Activated T-helper 1 cell treated with Interleukin-2 at 50 U/mL for 16 hours (primary cell): ENCODE measurements around the gene MCC.
"Not testable (repeated sequence)": the region's sequence is repeated elsewhere in the genome, so short reads cannot be mapped to it uniquely, and the experiment has no call there.

ENCODE experiments used
- DNase-seq: peaks from one replicate; pipeline ENCODE4 v3.0.0-alpha.2; 2020; ENCODE audit warnings: low read depth

MCC gene

DNA sequence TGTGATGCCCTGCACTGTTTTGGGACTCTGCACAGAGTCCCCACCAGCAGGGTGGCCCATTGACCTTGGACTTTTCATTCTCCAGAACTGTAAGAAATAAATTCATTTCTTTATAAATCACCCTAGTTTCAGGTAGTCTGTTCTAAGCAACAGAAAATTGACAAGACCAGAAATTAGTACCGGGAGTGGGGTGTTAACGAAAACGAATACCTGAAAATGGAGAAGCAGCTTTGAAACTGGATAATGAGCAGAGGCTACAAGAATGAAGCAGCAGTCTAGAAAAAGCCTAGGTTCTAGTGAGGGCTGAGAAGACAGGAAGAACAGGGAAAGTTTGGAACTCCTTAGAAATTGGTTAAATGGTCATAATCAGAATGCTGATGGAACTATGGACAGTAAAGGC is 2.1 kb upstream of the MCC start:
- DNase-seq, result no peak

DNA sequence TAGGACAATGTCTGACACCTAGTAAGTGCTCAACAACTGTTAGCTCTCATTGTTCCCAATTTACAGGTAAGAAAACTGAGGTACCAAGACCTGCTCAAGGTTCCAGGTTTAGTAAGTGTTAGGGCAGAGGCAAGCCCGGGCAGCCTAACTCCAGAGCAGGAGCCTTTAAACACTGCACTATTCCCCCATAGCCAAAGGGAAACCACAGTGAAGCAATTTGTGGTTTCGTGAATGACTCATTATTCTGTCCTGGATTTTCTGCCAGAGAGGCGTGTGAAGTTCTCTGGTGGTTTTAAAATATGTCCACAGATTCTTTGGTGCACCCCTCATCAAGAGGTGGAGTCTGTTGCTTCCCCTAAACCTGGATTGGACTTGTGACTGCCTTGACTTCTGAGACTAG is 1.0 kb upstream of the MCC start:
- DNase-seq, result no peak

DNA sequence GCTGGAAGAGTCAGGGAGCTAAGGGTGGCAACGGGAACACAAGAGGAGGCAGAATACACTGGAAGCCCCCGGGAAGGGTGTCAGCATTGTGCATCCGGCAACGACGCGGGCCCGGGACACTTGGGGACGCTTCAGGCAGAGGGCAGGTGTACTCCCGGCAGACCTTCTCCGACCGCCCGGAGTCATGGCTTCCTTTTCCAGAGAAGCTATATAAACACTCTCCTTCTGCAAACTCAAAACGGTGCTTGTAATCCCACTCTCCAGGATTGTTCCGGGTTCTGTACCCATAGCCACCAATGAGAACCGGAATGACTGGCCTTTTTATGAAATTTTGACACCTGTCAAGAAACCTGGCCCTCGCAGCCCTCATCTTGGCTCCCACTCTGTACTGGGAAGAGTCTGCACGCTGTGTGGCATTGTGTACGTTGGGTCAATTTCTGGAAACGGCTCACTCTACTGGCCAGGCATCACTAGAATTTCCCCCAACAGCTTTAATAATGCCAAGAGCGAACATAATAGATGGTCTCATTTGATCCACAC is 462 bp upstream of the MCC start:
- DNase-seq, result no peak

DNA sequence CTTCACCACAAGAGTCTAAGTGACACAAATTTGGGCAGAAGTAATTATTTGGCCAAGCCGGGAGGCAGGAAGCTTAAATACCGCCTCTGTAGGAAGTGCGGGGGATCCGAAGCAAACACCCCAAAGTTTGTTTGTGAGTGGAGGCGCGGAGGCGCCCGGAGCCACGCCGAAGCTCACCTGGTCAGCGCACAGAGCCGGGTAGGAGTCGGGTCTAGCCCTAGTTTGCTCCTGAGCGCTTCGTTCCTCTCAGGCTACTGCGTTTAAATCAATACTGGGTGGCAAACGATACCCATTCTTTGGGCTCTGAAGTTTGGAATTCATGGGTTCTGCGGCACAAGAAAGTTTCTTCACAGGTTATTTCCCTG is 855 bp downstream of the MCC start:
- DNase-seq, result no peak

DNA sequence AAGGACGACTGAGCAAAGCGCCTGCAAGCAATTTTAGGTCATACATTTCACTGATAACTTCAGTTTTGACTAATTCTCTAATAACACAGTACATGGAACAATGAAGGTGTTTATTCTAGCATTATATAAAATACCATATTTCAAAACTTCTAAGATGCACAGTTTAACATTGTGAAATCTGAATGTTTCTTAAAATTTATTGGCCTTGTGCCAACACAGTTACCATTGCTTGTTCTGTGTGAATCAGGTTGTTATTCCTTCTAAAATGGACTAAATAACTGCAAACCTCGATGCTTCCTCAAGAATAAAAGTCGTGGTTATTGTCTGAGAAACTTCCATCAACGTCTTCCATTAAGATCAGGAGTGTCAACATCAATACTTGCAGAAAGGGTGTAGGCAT is 8.0 kb downstream of the MCC start:
- DNase-seq, result no peak

DNA sequence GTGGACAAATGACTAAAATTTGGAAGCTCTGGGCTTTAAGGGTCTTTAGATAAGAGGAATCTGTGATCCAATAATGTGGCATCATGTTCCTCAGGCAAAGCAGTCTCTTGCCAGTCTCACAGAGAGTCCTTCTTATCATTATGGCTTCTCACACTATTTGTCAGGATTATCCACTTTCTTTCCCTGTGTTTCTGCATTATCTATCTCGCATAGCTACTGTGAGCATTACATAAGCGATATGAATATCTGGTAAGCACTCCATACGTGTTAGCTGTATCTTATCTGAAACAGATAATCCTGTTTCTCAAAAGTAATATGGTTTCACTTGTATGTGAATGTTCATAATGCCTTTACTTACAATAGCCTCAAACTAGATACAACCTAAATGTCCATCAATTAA is 9.6 kb downstream of the MCC start:
- no peak for DNase-seq

DNA sequence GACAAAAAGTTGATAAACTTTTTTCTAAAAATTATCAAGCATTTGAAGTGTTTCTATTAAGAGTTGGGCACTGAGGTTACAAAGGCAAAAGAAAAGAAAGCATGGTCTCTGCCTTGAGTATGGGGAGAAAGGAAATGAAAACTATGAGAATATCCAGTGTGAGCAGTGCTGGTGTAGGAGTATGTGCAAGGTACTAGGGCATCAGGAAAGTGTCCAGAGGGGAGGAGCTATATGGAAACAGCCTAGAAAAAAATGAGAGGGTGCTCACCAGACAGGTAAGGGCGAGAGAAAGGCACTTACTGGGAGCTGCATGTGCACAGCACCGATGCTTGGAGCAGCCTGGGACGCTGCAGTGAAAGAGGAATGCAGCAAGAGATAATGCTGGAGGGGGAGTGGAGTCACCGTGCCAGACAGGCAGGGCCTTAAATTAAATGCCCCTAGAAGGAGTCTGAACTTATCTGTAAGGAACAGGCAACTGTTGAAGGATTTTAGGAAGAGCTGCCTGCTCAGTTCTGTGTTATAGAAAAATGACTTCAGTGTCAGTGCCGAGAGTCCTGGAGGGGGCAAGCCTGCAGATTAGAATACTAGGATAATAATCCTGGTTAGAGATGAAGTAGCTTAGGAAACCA is 14.0 kb downstream of the MCC start:
- DNase-seq, result no peak

DNA sequence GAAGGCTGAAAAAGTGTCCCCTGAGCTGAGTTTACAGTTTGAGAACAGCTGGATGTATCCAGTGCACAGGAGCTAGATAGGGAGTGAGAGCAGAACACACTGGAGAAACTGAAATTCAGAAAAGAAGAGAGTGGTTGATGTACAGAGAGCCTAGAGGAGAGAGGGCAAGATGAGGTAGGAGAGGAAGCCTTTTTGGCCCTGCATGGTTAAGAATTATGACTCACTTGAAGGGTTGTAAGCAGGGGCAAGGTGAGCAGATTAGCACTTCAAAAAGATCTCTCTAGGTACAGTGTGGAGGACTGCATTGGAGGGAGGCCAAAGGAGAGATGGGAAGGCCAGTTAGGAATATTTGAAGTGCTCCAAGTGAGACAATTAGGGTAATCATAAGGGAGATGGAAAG is 25.2 kb downstream of the MCC start:
- DNase-seq, result no peak

DNA sequence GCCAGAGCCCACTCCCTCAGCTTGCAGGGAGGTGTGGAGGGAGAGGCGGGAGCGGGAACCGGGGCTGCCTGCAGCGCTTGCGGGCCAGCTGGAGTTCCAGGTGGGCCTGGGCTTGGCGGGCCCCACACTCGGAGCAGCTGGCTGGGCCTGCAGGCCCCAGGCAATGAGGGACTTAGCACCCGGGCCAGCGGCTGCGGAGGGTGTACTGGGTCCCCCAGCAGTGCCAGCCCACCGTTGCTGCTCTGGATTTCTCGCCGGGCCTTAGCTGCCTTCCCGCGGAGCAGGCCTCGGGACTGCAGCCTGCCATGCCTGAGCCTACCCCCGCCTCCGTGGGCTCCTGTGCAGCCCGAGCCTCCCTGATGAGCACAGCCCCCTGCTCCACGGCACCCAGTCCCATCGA is 31.1 kb downstream of the MCC start:
- DNase-seq, result not testable (repeated sequence)

DNA sequence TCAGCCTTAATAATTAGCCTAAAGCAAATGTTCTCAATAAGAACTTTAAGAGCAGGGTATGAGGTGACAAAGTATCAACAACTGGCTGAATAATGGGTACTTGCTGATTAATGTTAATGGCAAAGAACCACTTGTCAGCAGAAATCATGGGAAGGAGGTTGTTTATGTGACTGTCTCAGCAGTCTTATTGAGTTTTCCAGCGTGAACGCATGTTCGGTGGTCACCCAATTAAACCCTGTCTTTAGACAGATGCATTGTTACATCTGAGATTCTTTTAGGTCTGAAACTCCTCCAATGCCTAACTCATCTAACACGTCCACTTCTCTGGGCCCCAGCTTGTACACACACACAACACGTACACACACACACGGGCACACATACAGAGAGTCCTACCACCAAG is 35.3 kb downstream of the MCC start:
- DNase-seq, result no peak

DNA sequence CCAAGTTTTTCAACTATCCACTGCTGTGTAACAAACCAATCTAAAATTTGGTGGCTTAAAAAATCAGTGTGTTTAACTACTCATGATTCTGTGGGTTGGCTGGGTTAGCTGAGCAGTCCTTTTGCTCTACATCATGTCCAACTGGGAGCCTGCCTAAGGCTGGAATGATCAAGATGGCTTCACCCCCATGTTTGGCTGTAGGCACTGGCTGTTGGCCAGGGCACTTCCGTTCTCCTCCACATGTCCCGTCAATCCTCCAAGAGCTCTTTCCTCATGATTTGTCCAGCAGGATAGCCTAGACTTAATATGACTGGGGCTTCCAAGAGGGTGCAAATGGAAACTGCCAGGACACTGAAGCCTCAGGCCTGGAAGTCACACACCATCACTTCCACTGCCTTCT is 36.5 kb downstream of the MCC start:
- DNase-seq, result no peak

DNA sequence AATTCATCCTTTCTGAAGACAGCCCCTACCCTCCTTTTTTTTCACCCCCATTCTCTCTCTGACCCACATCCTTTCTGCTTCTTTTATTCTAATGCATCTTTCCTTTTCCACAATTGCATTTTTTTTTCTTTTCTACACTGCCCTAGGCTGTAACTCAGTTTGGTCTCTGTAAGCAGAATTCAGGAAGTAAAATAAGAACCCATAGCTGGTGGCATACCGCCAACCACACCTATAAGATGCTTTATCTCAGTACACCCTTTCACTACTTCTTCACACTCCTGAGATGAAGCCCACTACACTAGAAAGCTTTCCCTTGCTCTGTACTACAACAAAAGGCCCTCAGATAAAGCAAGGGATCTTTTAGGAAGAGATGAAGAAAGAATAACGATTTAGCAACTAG is 37.3 kb downstream of the MCC start:
- DNase-seq, result no peak

DNA sequence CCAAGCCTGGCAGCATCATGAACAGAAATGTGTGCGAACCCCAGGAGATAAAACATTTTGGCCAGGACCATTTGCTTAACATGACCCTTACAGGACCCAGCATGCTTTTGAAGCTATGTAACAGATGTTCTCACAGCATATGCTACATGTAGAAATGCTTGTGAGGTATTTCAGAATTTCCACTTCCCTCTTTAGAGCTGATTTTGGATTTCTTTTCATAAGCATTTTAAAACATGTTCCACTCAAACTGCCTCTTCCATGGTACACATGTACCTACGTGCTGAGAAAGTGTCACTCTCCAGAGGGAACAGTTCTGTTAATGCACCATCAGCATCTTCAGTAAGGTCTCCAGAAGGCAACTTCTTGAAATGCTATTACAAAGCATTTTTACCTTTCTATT is 37.8 kb downstream of the MCC start:
- no peak for DNase-seq

DNA sequence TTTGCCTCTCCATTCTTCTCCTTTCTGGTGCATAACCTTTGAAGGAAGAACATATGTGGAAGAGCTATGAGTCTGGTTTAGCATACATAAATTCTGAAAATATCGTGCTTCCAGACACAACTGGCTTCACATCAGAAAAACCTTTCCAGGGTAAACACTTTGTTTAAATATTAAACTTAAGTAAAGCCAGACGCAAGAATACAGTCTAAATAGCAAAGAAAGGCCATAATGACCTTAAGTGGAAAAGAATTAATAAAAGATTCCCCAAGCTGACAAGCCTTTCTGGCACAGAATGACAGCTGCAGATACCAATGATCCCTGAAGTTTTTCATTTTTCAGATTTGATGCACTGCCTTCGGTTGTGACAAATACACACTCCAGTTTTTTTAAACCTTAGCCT is 40.0 kb downstream of the MCC start:
- DNase-seq, result no peak

DNA sequence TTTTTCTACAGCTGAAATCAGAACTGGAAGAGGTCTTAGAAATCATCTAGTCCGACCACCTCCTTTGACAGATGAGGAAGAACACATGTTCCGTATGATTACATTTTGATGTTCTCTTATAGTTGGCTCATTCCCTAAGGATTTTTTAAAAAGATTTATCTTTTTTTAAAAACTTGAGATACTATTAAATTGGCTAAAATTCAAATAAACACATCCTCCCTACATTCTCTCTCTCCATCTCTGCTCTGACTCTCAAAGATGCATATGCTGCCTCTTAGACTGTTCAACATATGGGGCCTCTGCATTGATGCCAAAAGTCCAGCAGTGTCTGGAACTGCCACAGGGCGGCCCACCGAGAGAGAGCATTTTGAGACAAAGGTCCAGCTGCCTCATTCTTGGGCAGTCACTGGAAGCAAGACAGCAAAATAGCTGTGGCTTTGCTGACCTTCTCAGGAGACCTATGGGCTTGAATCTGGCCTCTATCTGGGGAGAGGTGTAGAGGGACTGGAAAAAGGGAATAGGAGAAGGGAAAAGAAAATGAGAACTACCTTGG is 40.7 kb downstream of the MCC start:
- DNase-seq, result no peak

DNA sequence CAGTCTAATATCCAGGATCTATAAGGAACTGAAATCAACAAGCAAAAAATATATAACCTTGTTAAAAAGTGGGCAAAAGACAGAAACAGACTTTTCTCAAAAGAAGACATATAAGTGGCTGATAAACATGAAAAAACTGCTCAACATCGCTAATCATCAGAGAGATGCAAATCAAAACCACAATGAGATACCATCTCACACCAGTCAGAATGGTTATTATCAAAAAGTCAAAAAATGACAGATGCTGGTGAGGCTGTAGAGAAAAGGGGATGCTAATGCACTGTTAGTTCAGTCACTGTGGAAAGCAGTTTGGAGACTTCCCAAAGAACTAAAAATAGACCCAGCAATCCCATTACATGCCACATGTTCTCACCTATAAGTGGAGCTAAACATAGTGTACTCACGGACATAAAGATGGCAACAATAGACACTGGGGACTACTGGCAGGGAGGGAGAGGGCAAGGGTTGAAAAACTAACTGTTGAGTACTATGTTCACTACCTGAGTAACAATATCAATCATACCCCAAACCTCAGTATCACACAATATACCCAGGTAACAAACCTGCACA is 41.8 kb downstream of the MCC start:
- DNase-seq, result no peak

DNA sequence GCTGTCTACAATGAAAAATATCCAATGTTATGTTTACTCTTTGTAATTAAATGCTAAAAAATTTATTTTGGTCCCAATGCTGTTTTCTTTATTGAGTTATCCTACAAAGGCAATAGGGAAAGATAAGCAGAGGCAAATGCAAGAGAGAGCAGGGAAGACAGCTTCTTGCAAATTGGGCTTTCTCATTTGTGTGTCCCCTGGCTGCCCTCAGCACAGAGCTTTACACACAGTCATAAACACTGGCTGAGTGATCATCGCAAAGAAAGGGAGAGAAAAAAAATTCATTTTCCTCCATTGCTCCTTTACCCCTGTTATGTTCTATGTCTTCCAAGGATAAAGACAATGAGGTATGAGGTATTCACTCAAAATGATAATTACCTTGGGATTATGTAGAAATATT is 51.1 kb downstream of the MCC start:
- DNase-seq, result no peak

DNA sequence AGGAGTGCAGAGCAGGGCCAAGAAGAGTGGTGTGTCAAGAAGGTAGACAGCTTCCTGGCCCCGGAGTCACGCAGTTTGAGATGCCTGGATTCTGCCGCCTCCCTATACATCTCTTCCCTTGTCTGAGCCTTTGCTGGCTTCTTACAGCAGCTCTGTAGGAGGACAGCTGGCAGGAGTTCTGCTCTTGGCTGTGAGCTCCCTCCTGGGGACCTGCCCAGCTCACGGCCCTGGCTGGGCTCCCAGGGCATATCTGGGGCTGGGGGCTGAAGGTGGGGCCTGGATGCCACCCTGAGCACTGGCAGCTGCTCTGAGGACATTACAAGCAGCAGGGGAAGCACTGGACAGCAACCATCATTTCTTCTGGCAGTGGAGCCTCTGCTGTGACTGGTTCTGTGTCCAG is 52.7 kb downstream of the MCC start:
- DNase-seq, result no peak

DNA sequence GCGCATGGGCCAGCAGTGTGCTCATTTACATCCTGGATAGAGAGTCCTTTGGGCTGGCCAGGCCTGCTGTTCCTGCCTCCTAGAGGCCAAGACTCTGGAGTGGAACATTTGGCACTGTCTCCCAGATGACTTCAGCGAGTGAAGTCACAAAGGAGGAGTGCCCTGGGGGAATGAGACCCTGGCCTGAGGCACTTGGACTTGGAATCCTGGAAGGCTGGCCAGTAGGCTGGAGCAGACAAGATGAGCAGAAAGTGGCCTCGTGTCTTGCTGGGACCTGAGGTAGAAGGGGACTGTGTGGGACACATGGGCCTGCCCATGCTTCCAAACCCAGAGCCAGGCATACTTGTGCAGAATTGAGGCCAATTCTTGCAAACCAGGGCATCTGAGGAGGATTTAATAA is 53.4 kb downstream of the MCC start, which contains the start of gene TSSK1B:
Gene TSSK1B, minus strand, starts transcription at position 101 of the 400 bp plus-strand sequence. CDS start 150 bp downstream, outside the sequence.
- DNase-seq, result no peak

DNA sequence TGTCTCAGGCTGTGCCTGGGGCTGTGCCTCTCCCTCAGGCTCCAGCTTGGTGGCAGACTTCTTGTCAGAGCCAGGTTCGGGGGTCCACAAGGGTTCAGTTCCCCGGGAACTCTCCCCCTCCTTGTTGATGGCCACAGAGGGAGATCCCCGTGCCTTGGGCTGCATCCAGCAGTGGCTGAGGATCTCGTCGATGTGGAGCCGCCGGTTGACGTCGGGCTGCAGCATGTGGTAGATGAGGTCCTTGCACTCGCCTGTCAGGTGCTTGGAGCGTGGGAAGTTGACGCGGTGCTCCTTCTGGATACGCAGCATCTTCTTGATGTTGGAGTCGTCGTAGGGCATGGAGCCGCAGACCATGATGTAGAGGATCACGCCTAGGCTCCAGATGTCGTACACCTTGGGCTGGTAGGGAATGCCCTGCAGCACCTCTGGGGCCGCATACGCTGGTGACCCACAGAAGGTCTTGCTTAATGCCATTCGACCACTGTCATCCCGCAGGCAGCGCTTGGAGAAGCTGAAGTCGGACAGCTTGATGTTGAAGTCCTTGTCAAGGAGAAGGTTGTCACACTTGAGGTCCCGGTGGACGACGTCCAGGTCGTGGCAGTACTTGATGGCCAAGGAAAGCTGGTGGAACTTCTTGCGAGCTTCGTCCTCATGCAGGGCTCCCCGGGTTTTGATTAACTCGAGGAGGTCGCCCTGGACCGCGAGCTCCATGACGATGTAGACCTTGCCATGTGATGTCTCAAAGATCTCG is 54.2 kb downstream of the MCC start:
- DNase-seq, result no peak

DNA sequence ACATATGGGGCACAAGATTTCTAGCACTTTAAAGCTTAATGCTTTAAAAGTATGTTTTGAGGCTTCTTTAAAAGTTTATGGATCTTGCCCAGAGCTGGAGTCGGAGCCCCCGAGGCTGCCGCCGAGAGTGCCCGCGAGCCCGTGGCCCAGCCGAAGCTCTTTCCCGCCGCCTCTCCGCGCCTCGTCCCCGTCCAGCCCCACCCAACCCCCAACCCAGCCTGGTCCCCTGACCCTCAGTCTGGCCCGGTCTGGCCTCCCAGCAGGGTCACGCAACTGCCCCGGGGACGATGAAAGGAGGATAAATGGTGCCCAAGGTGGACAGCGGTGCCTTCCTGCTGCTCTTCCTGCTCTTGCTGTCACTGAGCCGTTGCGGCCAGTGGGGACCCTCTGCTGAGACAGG is 55.2 kb downstream of the MCC start:
- no peak for DNase-seq

DNA sequence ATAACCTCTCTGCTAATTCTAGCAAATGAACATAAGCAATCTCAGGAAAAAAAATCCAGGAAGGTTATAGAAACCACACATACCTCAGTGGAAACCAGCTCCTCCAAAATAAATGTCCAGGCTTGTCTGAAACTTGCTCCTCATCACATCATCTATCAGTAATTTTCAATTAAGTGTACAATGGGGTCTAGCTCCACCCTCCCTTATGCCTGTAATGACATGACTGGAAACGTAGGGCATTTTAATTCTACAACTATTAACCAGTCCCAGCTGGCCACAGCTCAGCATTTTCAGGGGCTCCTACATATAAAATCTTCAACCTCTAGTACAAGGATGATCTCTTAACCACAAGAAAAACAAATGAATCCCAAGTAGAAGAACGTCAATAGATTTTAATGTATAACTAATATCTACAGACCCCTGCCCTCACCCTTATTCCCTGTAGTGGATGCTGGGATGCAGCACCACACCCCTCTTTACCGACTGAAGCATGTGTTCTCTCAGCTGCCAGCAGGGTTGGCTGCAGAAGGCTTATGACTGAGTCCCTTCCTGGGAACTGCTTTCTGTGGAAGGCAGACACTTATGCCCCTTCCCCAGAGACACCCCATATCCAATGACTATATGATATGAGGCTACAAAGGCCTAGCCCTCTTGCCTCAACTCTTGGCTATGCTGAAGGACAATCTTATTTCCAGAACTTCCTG is 60.2 kb downstream of the MCC start:
- no peak for DNase-seq

DNA sequence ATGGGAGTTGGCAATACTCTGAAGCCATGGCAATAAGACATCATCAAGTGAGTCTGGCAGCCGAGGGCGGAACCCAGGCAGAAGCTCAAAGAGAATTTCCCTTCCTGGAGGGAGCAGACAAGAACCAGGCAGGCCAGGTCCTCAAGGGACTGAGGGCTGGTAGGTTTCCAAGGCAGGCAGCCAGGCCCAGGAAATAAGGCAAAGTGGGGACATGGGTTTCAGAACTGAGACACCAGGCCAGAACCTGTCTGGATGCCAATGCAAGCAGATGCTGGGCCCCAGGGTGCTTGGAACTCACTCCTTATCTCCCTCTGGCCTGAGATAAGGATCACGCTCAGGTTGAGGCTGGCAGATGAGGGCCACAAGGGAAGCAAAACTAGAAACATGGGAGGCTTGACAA is 62.3 kb downstream of the MCC start:
- no peak for DNase-seq
